Loucy (cell line): ENCODE measurements around the gene ZSWIM6.

Experiments
- H2AFZ ChIP-seq: fragments of 200-600 bp; sonication (generic); 2 replicates; pipeline ENCODE4 v1.6.0; 2016; ENCODE audit warnings: antibody characterized with exemption, mild to moderate bottlenecking, low read length, moderate library complexity
- H3F3A ChIP-seq: fragments of 200-600 bp; 2 replicates; pipeline ENCODE4 v1.6.0; 2016; ENCODE audit warnings: antibody characterized with exemption, low read depth, mild to moderate bottlenecking
- H3K27me3 ChIP-seq: fragments of 200-600 bp; sonication (generic); 2 replicates; pipeline ENCODE4 v1.6.1; 2014; ENCODE audit warnings: low read length, mild to moderate bottlenecking; ENCODE audit not compliant: insufficient read depth, poor library complexity, severe bottlenecking
- H3K36me3 ChIP-seq: fragments of 200-600 bp; sonication (generic); 2 replicates; pipeline ENCODE4 v1.6.1; 2016; ENCODE audit warnings: low read length; ENCODE audit not compliant: insufficient read depth
- H3K4me1 ChIP-seq: fragments of 200-600 bp; sonication (generic); 2 replicates; pipeline ENCODE4 v1.5.1; 2014; ENCODE audit warnings: low read length, mild to moderate bottlenecking; ENCODE audit not compliant: insufficient read depth, poor library complexity, severe bottlenecking
- H3K4me2 ChIP-seq: fragments of 200-600 bp; sonication (generic); 2 replicates; pipeline ENCODE4 v1.6.0; 2014; ENCODE audit warnings: antibody characterized with exemption, low read length, low read depth, mild to moderate bottlenecking; ENCODE audit not compliant: poor library complexity, severe bottlenecking
- H3K4me3 ChIP-seq: fragments of 200-600 bp; sonication (generic); 2 replicates; pipeline ENCODE4 v1.5.1; 2014; ENCODE audit warnings: low read length, mild to moderate bottlenecking, mixed read lengths; ENCODE audit not compliant: poor library complexity, severe bottlenecking
- H3K79me2 ChIP-seq: fragments of 200-600 bp; sonication (generic); 2 replicates; pipeline ENCODE4 v1.6.1; 2014; ENCODE audit warnings: low read length; ENCODE audit not compliant: insufficient read depth
- H3K9ac ChIP-seq: fragments of 200-600 bp; sonication (generic); 2 replicates; pipeline ENCODE4 v1.6.0; 2014; ENCODE audit warnings: mild to moderate bottlenecking, low read depth, low read length, moderate library complexity; ENCODE audit not compliant: poor library complexity, severe bottlenecking
- H3K9me2 ChIP-seq: fragments of 200-600 bp; sonication (generic); replicated peaks from 2 replicates; pipeline ENCODE4 v1.6.1; 2016; ENCODE audit warnings: low read depth, low read length, mixed read lengths
- H3K9me3 ChIP-seq: fragments of 200-600 bp; sonication (generic); 2 replicates; pipeline ENCODE4 v1.6.1; 2014; ENCODE audit warnings: mild to moderate bottlenecking, antibody characterized with exemption, low read length, low read depth; ENCODE audit not compliant: insufficient read depth
- H4K20me1 ChIP-seq: fragments of 200-600 bp; sonication (generic); 2 replicates; pipeline ENCODE4 v1.6.0; 2014; ENCODE audit warnings: antibody characterized with exemption, low read length, mild to moderate bottlenecking; ENCODE audit not compliant: insufficient read depth, poor library complexity, severe bottlenecking
- EZH2phosphoT487 ChIP-seq: fragments of 200-600 bp; IDR thresholded peaks from 2 replicates; pipeline ENCODE4 v1.6.1; 2018; ENCODE audit warnings: antibody characterized with exemption, mild to moderate bottlenecking, moderate library complexity, borderline replicate concordance
- TF ChIP-seq, protein P1 (sequence below): fragments of 200-600 bp; sonication (generic); conservative IDR thresholded peaks from 2 replicates; pipeline ENCODE4 v1.5.1; 2014; ENCODE audit warnings: mild to moderate bottlenecking, antibody characterized with exemption, low read length

The ZSWIM6 gene

DNA sequence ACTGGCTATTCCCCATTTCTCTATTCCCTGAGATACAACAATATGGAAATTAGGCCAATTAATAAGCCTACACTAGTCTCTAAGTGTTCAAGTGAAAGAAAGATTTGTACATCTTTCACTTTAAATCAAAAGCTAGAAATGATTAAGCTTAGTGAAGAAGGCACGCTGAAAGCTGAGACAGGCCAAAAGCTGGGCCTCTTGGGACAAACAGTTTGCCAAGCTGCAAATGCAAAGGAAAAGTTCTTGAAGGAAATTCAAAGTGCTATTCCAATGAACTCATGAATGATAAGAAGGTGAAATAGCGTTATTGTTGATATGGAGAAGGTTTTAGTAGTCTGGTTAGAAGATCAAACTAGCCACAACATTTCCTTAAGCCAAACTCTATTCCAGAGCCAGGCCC lies 256.2 kb downstream of the ZSWIM6 start:
- H3K79me2 ChIP-seq = no peaks in the 10 kb centered on the region
- no peaks in the 10 kb centered on the region for H3K36me3 ChIP-seq
- H3K27me3 ChIP-seq = no peaks in the 10 kb centered on the region
- no peak overlapping the region for H3K4me3 ChIP-seq
- no peak overlapping the region for H3K9ac ChIP-seq
- H2AFZ ChIP-seq = no peak overlapping the region
- H3F3A ChIP-seq = no peaks in the 10 kb centered on the region
- H3K9me3 ChIP-seq = no peaks in the 10 kb centered on the region
- no peak overlapping the region for H3K4me2 ChIP-seq
- H3K9me2 ChIP-seq = no peaks in the 10 kb centered on the region
- H3K4me1 ChIP-seq = no peaks in the 10 kb centered on the region
- H4K20me1 ChIP-seq = no peaks in the 10 kb centered on the region
- TF ChIP-seq, protein P1, sequence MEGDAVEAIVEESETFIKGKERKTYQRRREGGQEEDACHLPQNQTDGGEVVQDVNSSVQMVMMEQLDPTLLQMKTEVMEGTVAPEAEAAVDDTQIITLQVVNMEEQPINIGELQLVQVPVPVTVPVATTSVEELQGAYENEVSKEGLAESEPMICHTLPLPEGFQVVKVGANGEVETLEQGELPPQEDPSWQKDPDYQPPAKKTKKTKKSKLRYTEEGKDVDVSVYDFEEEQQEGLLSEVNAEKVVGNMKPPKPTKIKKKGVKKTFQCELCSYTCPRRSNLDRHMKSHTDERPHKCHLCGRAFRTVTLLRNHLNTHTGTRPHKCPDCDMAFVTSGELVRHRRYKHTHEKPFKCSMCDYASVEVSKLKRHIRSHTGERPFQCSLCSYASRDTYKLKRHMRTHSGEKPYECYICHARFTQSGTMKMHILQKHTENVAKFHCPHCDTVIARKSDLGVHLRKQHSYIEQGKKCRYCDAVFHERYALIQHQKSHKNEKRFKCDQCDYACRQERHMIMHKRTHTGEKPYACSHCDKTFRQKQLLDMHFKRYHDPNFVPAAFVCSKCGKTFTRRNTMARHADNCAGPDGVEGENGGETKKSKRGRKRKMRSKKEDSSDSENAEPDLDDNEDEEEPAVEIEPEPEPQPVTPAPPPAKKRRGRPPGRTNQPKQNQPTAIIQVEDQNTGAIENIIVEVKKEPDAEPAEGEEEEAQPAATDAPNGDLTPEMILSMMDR = no peak
- TF ChIP-seq EZH2phosphoT487 = no peak

DNA sequence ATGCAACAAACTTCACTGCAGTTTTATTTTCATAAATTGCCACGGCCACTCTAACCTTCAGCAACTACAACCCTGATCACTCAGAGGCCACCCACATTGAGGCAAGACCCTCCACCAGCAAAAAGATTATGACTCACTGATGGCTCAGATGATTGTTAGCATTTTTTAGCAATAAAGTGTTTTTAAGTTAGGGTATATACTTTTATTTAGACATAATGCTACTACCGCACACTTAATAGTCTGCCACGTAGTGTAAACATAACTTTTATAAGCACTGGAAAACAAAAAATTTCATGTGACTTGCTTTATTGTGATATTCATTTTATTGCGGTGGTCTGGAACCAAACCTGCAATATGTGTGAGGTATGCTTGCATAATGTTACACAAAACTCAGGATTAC lies 257.9 kb downstream of the ZSWIM6 start:
- no peaks in the 10 kb centered on the region for H3K79me2 ChIP-seq
- H3K27me3 ChIP-seq = no peaks in the 10 kb centered on the region
- no peaks in the 10 kb centered on the region for H4K20me1 ChIP-seq

DNA sequence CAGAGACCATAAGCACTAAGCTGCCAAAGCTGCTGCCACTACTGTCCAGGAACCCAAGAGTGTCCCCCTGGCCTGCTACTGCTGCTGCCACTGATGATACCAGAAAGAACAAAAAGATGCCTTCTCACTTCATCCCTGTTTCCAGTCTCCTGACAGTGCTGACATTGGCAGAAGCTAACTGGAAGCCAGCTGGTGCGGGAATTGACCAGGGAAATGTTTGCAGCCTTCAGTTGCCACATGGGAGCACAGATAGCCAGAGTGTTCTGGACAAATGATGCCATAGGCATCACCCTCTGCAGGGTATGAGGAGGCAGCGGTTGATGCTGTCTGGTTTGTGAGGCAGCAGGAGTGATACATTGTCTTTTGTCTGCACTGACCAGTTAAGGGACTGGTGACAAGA lies 258.4 kb downstream of the ZSWIM6 start:
- no peaks in the 10 kb centered on the region for H3K36me3 ChIP-seq
- no peak overlapping the region for H2AFZ ChIP-seq
- H3K9me2 ChIP-seq = no peaks in the 10 kb centered on the region
- H3F3A ChIP-seq = no peaks in the 10 kb centered on the region
- H4K20me1 ChIP-seq = no peaks in the 10 kb centered on the region
- H3K4me3 ChIP-seq = no peak overlapping the region
- TF ChIP-seq, protein P1 = no peak
- no peak for TF ChIP-seq EZH2phosphoT487
- H3K27me3 ChIP-seq = no peaks in the 10 kb centered on the region
- H3K4me1 ChIP-seq = no peaks in the 10 kb centered on the region
- H3K4me2 ChIP-seq = no peak overlapping the region
- no peaks in the 10 kb centered on the region for H3K79me2 ChIP-seq
- no peaks in the 10 kb centered on the region for H3K9me3 ChIP-seq
- H3K9ac ChIP-seq = no peak overlapping the region

More for the DNA sequence above, 257.9 kb downstream of the ZSWIM6 start:
- H3K9me2 ChIP-seq = no peaks in the 10 kb centered on the region
- no peaks in the 10 kb centered on the region for H3K36me3 ChIP-seq
- H3K4me1 ChIP-seq = no peaks in the 10 kb centered on the region
- H2AFZ ChIP-seq = no peak overlapping the region
- no peak overlapping the region for H3K4me2 ChIP-seq
- TF ChIP-seq EZH2phosphoT487 = no peak
- TF ChIP-seq, protein P1 = no peak
- no peaks in the 10 kb centered on the region for H3K9me3 ChIP-seq
- H3K9ac ChIP-seq = no peak overlapping the region
- H3K4me3 ChIP-seq = no peak overlapping the region
- H3F3A ChIP-seq = no peaks in the 10 kb centered on the region
